Measurements from ENCODE around the gene CHST1.

The CHST1 gene

GRCh38 chr11:45655347-45655756, 10.1 kb downstream of the CHST1 start:
- DNase-seq (ENCODE audit: low spot score): peak; percentile 86
- peak; percentile 82 for TF ChIP-seq CTCF (IDR thresholded peaks at IDR 0.05; ENCODE audit: borderline replicate concordance, control extremely low read depth, extremely low read depth, insufficient read depth, missing control alignments)
- in situ Hi-C loops (cut with MboI; ENCODE audit: low sequenced_read_pairs, unreplicated experiment): no loop called here

GRCh38 chr11:45655012-45655283, 10.5 kb downstream of the CHST1 start:
- in situ Hi-C loops (cut with MboI; ENCODE audit: low sequenced_read_pairs, unreplicated experiment): no loop called here
- DNase-seq (ENCODE audit: low spot score): no peak
- no peak for TF ChIP-seq CTCF (IDR thresholded peaks at IDR 0.05; ENCODE audit: borderline replicate concordance, control extremely low read depth, extremely low read depth, insufficient read depth, missing control alignments)

- no peak for DNase-seq (ENCODE audit: low spot score)
- TF ChIP-seq CTCF (IDR thresholded peaks at IDR 0.05; ENCODE audit: borderline replicate concordance, control extremely low read depth, extremely low read depth, insufficient read depth, missing control alignments): no peak
- in situ Hi-C loops (cut with MboI; ENCODE audit: low sequenced_read_pairs, unreplicated experiment): no loop called here
Observed at GRCh38 chr11:45654231-45655011, 11.0 kb downstream of the CHST1 start.

DNA sequence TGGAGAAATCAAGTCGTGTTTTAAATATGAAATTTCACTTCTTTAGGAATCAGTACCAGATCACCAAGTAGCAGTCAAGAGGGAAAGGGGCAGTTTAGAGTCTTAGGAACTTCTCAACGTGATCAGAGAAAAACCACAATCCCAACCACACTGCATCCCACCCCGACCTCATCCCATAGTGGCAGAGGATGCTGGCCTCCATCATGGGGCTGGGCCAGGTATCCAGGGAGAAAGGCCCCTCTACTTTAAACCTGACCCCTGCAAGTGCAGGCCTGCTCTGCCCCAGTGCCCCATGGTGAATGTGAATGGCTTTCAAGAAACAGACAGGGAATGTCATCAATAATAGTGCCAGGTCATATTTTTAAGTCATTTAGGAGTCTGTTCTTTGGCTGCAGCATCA, 12.1 kb downstream of the CHST1 start:
- no peak for TF ChIP-seq CTCF (IDR thresholded peaks at IDR 0.05; ENCODE audit: borderline replicate concordance, control extremely low read depth, extremely low read depth, insufficient read depth, missing control alignments)
- no peak for DNase-seq (ENCODE audit: low spot score)
- in situ Hi-C loops (cut with MboI; ENCODE audit: low sequenced_read_pairs, unreplicated experiment): no loop called here

GRCh38 chr11:45652781-45653180, 12.6 kb downstream of the CHST1 start:
- DNase-seq (ENCODE audit: low spot score): no peak
- TF ChIP-seq CTCF (IDR thresholded peaks at IDR 0.05; ENCODE audit: borderline replicate concordance, control extremely low read depth, extremely low read depth, insufficient read depth, missing control alignments): no peak
- in situ Hi-C loops (cut with MboI; ENCODE audit: low sequenced_read_pairs, unreplicated experiment): no loop called here

- DNase-seq (ENCODE audit: low spot score): no peak
- no peak for TF ChIP-seq CTCF (IDR thresholded peaks at IDR 0.05; ENCODE audit: borderline replicate concordance, control extremely low read depth, extremely low read depth, insufficient read depth, missing control alignments)
- in situ Hi-C loops (cut with MboI; ENCODE audit: low sequenced_read_pairs, unreplicated experiment): no loop called here
Observed at GRCh38 chr11:45651841-45652749, 13.3 kb downstream of the CHST1 start.
